Uterus (tissue), 4 donors: Measurements from ENCODE around the gene SSTR3. TPM values are rescaled to one million over a fixed set of nuclear protein-coding genes. Genes with fewer than 3 reads are reported as not detected.

Source experiments
- DNase-seq, 2 donors: peaks; one replicate each; pipeline ENCODE4 v3.0.0-alpha.2; 2019 to 2020
- H3K27ac ChIP-seq, 2 donors: fragments of 200-600 bp; sonication (generic); 1 replicate in 1 of 2; 2 replicates in 1 of 2; pipeline ENCODE4 v1.5.1; 2016 to 2018
- H3K27me3 ChIP-seq, 2 donors: fragments of 200-600 bp; sonication (generic); one replicate each; pipeline ENCODE4 v1.5.1; 2018 to 2019; ENCODE audit warnings: control low read depth in 1 of 2
- H3K36me3 ChIP-seq, 2 donors: fragments of 200-600 bp; sonication (generic); one replicate each; pipeline ENCODE4 v1.5.1; 2019; ENCODE audit warnings: control low read depth in 1 of 2
- H3K4me1 ChIP-seq, 2 donors: fragments of 200-600 bp; sonication (generic); one replicate each; pipeline ENCODE4 v1.5.1; 2018 to 2019; ENCODE audit warnings: control low read depth in 1 of 2
- H3K4me3 ChIP-seq, 2 donors: fragments of 200-600 bp; sonication (generic); 1 replicate in 1 of 2; 2 replicates in 1 of 2; pipeline ENCODE4 v1.5.1; 2018 to 2019; ENCODE audit warnings: mild to moderate bottlenecking in 1 of 2
- H3K9me3 ChIP-seq, 2 donors: fragments of 200-600 bp; sonication (generic); one replicate each; pipeline ENCODE4 v1.5.1; 2019; ENCODE audit warnings: control low read depth in 1 of 2
- POLR2A ChIP-seq, 2 donors: fragments of 450-650 bp; IDR thresholded peaks; one replicate each; pipeline ENCODE4 v1.6.1; 2016; ENCODE audit warnings: antibody characterized with exemption in 2 of 2, mild to moderate bottlenecking in 1 of 2, moderate library complexity in 1 of 2
- intact Hi-C: fragments of 100-400 bp; cut with DNase I; formaldehyde crosslinking; loops from one replicate; pipeline ENCODE4 v1.15.1; 2023; ENCODE audit warnings: low total_unique reads
- total RNA-seq, 4 donors: library from RNA; depleted of rRNA in 3 of 4; stranded (reverse); fragments of >200 nt in 3 of 4; gene quantifications; one replicate each; pipeline versions ENCODE4 v1.1.0 to v1.2.4, GENCODE V29; 2014 to 2023
- TF ChIP-seq, protein P1 (sequence below), 4 experiments: fragments of 200-600 bp in 2 of 4; fragments of 450-650 bp in 2 of 4; sonication (generic) in 2 of 4; IDR thresholded peaks; one replicate each; pipeline ENCODE4 v1.5.1; 2016 to 2019; ENCODE audit warnings: antibody characterized with exemption in 4 of 4, mild to moderate bottlenecking in 2 of 4, moderate library complexity in 1 of 4
- donor health status: DM: yes; HTN: yes; CAD: no.

Gene SSTR3
- total RNA-seq, 4 donors from 2014 or later, result under 0.01 to 5.8 (median 3.1) TPM; not detected in 1

DNA sequence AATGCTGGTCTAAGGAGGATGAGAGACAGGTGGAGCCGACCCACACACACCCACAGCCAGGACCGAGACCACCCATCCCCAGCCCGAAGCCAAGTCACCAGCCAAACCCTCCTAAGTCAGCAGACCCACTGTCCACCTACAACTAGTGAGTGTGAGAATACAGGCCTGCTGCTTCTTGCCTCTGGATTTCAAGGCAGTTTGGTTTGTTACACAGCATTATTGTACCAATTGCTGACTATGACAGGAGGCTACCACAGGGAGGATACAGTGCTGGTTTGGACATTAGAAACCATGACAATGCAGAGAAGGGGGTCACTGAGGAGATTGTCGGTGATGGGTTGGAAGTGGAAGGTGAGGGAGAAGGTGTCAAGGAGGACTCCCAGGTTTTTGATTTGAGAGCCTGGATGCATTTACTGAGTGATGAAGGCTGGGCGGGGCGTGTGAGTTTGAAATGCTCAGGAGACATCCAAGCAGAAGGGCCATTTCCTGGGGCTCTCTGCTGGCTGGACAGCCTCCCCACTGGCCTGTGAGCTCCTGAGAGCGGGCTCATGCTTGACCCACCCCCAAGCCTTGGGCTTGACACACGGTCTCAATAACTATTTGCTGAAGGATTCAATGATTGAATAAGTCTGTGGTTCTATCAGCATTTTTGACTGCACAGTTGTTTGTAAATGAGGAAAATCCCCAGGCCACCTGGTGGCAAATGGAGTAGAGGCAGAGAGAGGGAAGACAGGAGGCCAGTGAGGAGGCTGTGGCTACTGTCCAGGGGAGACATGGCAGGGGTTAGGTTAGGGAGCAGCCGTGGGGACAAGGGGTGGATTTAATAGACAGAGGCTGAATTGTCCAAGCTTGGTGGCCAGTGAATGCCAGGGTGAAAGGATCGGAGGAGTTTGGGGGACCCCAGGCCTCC is 9.4 kb upstream of the SSTR3 start:
- Histone ChIP-seq H3K36me3 (no peaks in the 10 kb centered on the region), H3K4me1 (no peaks in the 10 kb centered on the region), H3K9me3 (no peaks in the 10 kb centered on the region), H3K4me3 (no peak overlapping the region), H3K27me3 (no peaks in the 10 kb centered on the region), H3K27ac (no peak overlapping the region)
- TF ChIP-seq, protein P1, sequence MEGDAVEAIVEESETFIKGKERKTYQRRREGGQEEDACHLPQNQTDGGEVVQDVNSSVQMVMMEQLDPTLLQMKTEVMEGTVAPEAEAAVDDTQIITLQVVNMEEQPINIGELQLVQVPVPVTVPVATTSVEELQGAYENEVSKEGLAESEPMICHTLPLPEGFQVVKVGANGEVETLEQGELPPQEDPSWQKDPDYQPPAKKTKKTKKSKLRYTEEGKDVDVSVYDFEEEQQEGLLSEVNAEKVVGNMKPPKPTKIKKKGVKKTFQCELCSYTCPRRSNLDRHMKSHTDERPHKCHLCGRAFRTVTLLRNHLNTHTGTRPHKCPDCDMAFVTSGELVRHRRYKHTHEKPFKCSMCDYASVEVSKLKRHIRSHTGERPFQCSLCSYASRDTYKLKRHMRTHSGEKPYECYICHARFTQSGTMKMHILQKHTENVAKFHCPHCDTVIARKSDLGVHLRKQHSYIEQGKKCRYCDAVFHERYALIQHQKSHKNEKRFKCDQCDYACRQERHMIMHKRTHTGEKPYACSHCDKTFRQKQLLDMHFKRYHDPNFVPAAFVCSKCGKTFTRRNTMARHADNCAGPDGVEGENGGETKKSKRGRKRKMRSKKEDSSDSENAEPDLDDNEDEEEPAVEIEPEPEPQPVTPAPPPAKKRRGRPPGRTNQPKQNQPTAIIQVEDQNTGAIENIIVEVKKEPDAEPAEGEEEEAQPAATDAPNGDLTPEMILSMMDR (IDR thresholded peaks at IDR 0.05), result no peak
- no peak for TF ChIP-seq POLR2A (IDR thresholded peaks at IDR 0.05)
- intact Hi-C loops, result no loop called here
- DNase-seq, result no peak

DNA sequence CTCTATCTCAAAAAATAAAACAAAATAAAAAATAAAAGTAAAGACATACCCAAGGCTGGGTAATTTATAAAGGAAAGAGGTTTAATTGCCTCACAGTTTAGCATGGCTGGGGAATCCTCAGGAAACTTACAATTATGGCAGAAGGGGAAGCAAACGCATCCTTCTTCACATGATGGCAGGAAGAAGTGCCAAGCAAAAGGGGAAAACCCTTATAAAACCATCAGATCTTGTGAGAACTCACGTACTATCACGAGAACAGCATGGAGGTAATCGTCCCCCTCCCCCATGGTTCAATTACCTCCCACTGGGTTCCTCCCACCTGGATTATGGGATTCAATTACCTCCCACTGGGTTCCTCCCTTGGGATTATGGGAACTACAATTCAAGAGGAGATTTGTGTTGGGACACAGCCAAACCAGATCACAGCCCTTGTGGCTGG is 8.3 kb upstream of the SSTR3 start:
- no peaks in the 10 kb centered on the region for H3K9me3 ChIP-seq
- intact Hi-C loops, result no loop called here
- TF ChIP-seq, protein P1 (IDR thresholded peaks at IDR 0.05), result no peak
- no peak for TF ChIP-seq POLR2A (IDR thresholded peaks at IDR 0.05)
- no peak overlapping the region for H3K27ac ChIP-seq
- no peak for DNase-seq
- H3K4me3 ChIP-seq, result no peak overlapping the region
- H3K27me3 ChIP-seq, result no peaks in the 10 kb centered on the region
- H3K36me3 ChIP-seq, result no peaks in the 10 kb centered on the region
- no peaks in the 10 kb centered on the region for H3K4me1 ChIP-seq

DNA sequence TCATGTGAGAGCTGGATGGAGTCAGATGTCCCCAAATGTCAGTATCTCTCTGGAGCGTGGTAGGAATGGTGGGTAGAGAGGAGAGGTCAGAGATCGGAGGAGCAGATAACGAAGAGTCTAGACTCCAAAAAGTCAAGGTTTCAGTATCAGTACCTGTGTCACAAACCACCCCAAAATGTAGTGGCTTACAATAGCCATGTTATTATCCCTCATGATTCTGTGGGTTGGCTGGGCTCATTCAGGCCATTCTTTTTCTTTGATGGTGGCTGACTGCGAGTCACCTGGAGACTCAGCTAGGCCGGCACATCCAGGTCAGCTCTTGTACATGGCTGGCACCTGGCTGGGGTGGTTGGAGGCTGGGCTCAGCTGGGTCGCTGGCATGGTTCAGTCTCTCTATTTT is 7.3 kb upstream of the SSTR3 start:
- Histone ChIP-seq H3K27ac (no peak overlapping the region), H3K4me3 (no peak overlapping the region), H3K27me3 (no peaks in the 10 kb centered on the region), H3K9me3 (no peaks in the 10 kb centered on the region), H3K4me1 (no peaks in the 10 kb centered on the region), H3K36me3 (no peaks in the 10 kb centered on the region)
- TF ChIP-seq, protein P1 (IDR thresholded peaks at IDR 0.05), result no peak
- TF ChIP-seq POLR2A (IDR thresholded peaks at IDR 0.05), result no peak
- intact Hi-C loops, result no loop called here
- no peak for DNase-seq

DNA sequence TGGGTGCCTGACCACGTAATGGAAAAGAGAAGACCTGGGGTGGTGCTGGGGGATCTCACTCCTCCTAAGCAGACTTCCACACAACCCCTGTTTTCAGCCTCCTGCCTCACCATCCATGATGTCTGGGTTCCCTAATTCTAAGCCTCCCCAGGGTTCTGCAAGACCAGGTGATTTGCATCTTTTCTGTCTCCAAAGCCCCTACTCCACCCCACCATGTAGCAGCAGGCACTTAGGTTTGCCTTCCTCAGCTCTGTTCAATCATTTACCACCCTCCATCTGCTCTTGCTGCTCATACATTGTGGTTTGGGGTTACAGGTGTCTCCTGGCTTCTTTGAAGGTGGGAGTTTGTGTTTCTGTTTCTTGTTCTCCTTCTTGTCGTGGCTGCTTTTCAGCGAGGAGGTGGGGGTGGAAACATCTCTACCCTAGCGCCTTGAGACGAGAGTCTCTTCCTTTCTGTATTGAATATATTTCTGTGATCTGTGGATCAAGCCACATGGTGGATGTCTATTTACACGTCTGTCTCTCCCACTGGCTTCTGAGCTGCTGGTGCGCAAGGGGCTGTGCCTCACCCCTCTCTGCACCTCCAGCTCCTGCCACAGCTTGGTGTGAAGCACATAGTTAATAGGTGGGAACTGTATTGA is 6.6 kb upstream of the SSTR3 start:
- H3K27me3 ChIP-seq, result no peaks in the 10 kb centered on the region
- intact Hi-C loops, result no loop called here
- no peak for DNase-seq
- H3K27ac ChIP-seq, result no peak overlapping the region
- no peaks in the 10 kb centered on the region for H3K4me1 ChIP-seq
- no peak for TF ChIP-seq POLR2A (IDR thresholded peaks at IDR 0.05)
- TF ChIP-seq, protein P1 (IDR thresholded peaks at IDR 0.05), result no peak
- H3K4me3 ChIP-seq, result no peak overlapping the region
- no peaks in the 10 kb centered on the region for H3K36me3 ChIP-seq
- no peaks in the 10 kb centered on the region for H3K9me3 ChIP-seq

DNA sequence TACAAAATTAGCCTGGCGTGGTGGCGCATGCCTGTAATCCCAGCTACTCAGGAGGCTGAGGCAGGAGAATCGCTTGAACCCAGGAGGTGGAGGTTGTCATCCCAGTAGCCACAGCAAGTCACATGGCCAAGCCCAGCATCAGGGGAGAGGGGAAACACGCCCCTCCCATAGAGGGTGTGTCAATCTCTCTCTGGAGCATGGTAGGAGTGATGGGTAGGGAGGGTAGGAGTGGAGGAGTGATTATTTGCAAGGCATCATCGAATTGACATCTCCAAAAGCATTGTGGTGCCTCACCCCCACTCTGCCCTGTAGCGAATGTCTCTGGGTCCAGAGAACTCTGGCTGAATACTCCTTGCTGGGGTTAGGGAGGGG is 6.1 kb upstream of the SSTR3 start:
- Histone ChIP-seq H3K9me3 (no peaks in the 10 kb centered on the region), H3K27me3 (no peaks in the 10 kb centered on the region), H3K36me3 (no peaks in the 10 kb centered on the region), H3K4me1 (no peaks in the 10 kb centered on the region), H3K27ac (no peak overlapping the region), H3K4me3 (no peak overlapping the region)
- no peak for DNase-seq
- TF ChIP-seq, protein P1 (IDR thresholded peaks at IDR 0.05), result no peak
- no peak for TF ChIP-seq POLR2A (IDR thresholded peaks at IDR 0.05)
- intact Hi-C loops, result no loop called here
